ENCODE results near the gene CASP9. TPM values are rescaled to one million over a fixed set of nuclear protein-coding genes. Genes with fewer than 3 reads are reported as not detected.
"Not testable (repeated sequence)": the region's sequence is repeated elsewhere in the genome, so short reads cannot be mapped to it uniquely, and the experiment has no call there.

The CASP9 gene
- total and polyA plus RNA-seq, 2 experiments from 2014 or later = 7.7 to 25.0 TPM

DNA sequence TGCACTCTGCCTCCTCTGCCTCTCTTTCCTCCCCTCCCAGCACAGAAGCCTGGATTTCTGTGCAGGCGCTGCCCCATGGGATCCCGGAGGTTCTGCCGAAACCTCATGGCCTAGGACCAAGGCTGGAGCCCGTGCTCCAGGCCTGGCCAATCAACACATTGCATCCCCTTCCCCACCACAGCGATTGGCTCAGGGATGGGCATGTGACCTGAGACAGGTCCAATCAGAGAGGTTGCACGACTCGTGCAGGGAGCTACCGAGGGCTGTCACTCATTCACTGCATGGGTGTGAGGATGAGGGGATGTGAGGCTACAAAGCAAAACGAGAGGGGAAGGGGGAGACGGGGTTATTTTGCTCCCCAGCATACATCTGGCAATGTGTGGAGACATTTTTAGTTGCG, 51.4 kb downstream of the CASP9 start:
- H2AFZ ChIP-seq = no peak overlapping the region
- no peak overlapping the region for H3K27ac Mint-ChIP-seq
- H3K4me3 ChIP-seq = no peak overlapping the region
- H3K27me3 ChIP-seq (ENCODE audit: insufficient read depth) = no peaks in the 10 kb centered on the region
- ATAC-seq (peak; percentile 62), DNase-seq (ENCODE audit: low spot score) (no peak)
- no peaks in the 10 kb centered on the region for H3K4me1 ChIP-seq (ENCODE audit: insufficient read depth)
- H4K20me1 ChIP-seq (replicated peaks; ENCODE audit: insufficient read depth) = no peaks in the 10 kb centered on the region
- H3K27ac ChIP-seq (ENCODE audit: low read depth) = no peak overlapping the region
- no peak overlapping the region for H3K4me3 Mint-ChIP-seq
- no peaks in the 10 kb centered on the region for H3K4me1 Mint-ChIP-seq
- TF ChIP-seq, protein P1, sequence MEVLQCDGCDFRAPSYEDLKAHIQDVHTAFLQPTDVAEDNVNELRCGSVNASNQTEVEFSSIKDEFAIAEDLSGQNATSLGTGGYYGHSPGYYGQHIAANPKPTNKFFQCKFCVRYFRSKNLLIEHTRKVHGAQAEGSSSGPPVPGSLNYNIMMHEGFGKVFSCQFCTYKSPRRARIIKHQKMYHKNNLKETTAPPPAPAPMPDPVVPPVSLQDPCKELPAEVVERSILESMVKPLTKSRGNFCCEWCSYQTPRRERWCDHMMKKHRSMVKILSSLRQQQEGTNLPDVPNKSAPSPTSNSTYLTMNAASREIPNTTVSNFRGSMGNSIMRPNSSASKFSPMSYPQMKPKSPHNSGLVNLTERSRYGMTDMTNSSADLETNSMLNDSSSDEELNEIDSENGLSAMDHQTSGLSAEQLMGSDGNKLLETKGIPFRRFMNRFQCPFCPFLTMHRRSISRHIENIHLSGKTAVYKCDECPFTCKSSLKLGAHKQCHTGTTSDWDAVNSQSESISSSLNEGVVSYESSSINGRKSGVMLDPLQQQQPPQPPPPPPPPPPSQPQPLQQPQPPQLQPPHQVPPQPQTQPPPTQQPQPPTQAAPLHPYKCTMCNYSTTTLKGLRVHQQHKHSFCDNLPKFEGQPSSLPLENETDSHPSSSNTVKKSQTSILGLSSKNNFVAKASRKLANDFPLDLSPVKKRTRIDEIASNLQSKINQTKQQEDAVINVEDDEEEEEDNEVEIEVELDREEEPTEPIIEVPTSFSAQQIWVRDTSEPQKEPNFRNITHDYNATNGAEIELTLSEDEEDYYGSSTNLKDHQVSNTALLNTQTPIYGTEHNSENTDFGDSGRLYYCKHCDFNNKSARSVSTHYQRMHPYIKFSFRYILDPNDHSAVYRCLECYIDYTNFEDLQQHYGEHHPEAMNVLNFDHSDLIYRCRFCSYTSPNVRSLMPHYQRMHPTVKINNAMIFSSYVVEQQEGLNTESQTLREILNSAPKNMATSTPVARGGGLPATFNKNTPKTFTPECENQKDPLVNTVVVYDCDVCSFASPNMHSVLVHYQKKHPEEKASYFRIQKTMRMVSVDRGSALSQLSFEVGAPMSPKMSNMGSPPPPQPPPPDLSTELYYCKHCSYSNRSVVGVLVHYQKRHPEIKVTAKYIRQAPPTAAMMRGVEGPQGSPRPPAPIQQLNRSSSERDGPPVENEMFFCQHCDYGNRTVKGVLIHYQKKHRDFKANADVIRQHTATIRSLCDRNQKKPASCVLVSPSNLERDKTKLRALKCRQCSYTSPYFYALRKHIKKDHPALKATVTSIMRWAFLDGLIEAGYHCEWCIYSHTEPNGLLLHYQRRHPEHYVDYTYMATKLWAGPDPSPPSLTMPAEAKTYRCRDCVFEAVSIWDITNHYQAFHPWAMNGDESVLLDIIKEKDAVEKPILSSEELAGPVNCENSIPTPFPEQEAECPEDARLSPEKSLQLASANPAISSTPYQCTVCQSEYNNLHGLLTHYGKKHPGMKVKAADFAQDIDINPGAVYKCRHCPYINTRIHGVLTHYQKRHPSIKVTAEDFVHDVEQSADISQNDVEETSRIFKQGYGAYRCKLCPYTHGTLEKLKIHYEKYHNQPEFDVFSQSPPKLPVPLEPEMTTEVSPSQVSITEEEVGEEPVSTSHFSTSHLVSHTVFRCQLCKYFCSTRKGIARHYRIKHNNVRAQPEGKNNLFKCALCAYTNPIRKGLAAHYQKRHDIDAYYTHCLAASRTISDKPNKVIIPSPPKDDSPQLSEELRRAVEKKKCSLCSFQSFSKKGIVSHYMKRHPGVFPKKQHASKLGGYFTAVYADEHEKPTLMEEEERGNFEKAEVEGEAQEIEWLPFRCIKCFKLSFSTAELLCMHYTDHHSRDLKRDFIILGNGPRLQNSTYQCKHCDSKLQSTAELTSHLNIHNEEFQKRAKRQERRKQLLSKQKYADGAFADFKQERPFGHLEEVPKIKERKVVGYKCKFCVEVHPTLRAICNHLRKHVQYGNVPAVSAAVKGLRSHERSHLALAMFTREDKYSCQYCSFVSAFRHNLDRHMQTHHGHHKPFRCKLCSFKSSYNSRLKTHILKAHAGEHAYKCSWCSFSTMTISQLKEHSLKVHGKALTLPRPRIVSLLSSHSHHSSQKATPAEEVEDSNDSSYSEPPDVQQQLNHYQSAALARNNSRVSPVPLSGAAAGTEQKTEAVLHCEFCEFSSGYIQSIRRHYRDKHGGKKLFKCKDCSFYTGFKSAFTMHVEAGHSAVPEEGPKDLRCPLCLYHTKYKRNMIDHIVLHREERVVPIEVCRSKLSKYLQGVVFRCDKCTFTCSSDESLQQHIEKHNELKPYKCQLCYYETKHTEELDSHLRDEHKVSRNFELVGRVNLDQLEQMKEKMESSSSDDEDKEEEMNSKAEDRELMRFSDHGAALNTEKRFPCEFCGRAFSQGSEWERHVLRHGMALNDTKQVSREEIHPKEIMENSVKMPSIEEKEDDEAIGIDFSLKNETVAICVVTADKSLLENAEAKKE (CRISPR knock-in tag; IDR thresholded peaks at IDR 0.05) = no peak
- H3K4me2 ChIP-seq = no peak overlapping the region
- no peaks in the 10 kb centered on the region for H3K9me3 Mint-ChIP-seq
- no peaks in the 10 kb centered on the region for H3K36me3 ChIP-seq (ENCODE audit: insufficient read depth)
- H3F3A ChIP-seq (replicated peaks; ENCODE audit: low read depth) = no peaks in the 10 kb centered on the region
- no peaks in the 10 kb centered on the region for H3K27me3 Mint-ChIP-seq (ENCODE audit: insufficient read depth, low read depth, poor library complexity)
- H3K9me2 ChIP-seq (ENCODE audit: insufficient read depth) = no peaks in the 10 kb centered on the region
- no peaks in the 10 kb centered on the region for H3K79me2 ChIP-seq (replicated peaks; ENCODE audit: insufficient read depth)
- no peaks in the 10 kb centered on the region for H3K36me3 Mint-ChIP-seq (ENCODE audit: low read depth)

- H3K79me2 ChIP-seq (replicated peaks; ENCODE audit: insufficient read depth); H3K4me3 ChIP-seq; ATAC-seq; H3K9me3 Mint-ChIP-seq; H3K27me3 ChIP-seq (ENCODE audit: insufficient read depth); H3K4me2 ChIP-seq; H4K20me1 ChIP-seq (replicated peaks; ENCODE audit: insufficient read depth); H3K4me3 Mint-ChIP-seq; H3K36me3 ChIP-seq (ENCODE audit: insufficient read depth); H3K4me1 Mint-ChIP-seq; H3K27ac ChIP-seq (ENCODE audit: low read depth); H3K27me3 Mint-ChIP-seq (ENCODE audit: insufficient read depth, low read depth, poor library complexity); DNase-seq (ENCODE audit: low spot score); H2AFZ ChIP-seq; H3K4me1 ChIP-seq (ENCODE audit: insufficient read depth); H3K9me2 ChIP-seq (ENCODE audit: insufficient read depth); H3K36me3 Mint-ChIP-seq (ENCODE audit: low read depth); H3K27ac Mint-ChIP-seq; H3F3A ChIP-seq (replicated peaks; ENCODE audit: low read depth): not testable (repeated sequence)
Measured at GRCh38 chr1:15471723-15472122, 52.3 kb downstream of the CASP9 start.

DNA sequence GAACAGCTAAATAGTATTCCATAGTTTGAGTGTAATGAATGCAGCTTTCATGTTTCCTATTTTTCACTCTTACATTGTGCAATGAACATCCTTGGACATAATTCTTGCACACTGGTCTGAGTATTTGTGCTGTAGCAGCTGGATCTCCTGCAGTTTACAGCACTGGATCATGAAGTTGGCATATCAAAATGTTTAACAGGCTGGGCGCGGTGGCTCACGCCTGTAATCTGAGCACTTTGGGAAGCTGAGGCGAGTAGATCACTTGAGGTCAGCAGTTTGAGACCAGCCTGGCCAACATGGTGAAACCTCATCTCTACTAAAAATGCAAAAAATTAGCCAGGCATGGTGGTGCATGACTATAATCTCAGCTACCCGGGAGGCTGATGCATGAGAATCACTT, 52.9 kb downstream of the CASP9 start:
- not testable (repeated sequence) for H3K27ac Mint-ChIP-seq; DNase-seq (ENCODE audit: low spot score); ATAC-seq; H3K36me3 ChIP-seq (ENCODE audit: insufficient read depth); H3F3A ChIP-seq (replicated peaks; ENCODE audit: low read depth); H3K79me2 ChIP-seq (replicated peaks; ENCODE audit: insufficient read depth); H3K9me3 Mint-ChIP-seq; H3K27me3 ChIP-seq (ENCODE audit: insufficient read depth); H3K4me3 ChIP-seq; H3K4me1 ChIP-seq (ENCODE audit: insufficient read depth); H3K27ac ChIP-seq (ENCODE audit: low read depth); H3K4me1 Mint-ChIP-seq; H3K4me2 ChIP-seq; H2AFZ ChIP-seq; H3K4me3 Mint-ChIP-seq; H3K27me3 Mint-ChIP-seq (ENCODE audit: insufficient read depth, low read depth, poor library complexity); H3K36me3 Mint-ChIP-seq (ENCODE audit: low read depth); H4K20me1 ChIP-seq (replicated peaks; ENCODE audit: insufficient read depth); H3K9me2 ChIP-seq (ENCODE audit: insufficient read depth)

GRCh38 chr1:15469821-15470448, 54.1 kb downstream of the CASP9 start:
- not testable (repeated sequence) for H3K27me3 Mint-ChIP-seq (ENCODE audit: insufficient read depth, low read depth, poor library complexity); H3K36me3 Mint-ChIP-seq (ENCODE audit: low read depth); DNase-seq (ENCODE audit: low spot score); H3K27ac Mint-ChIP-seq; ATAC-seq; H3K4me2 ChIP-seq; H3F3A ChIP-seq (replicated peaks; ENCODE audit: low read depth); H3K27ac ChIP-seq (ENCODE audit: low read depth); H3K4me1 ChIP-seq (ENCODE audit: insufficient read depth); H3K27me3 ChIP-seq (ENCODE audit: insufficient read depth); H3K4me3 Mint-ChIP-seq; H3K79me2 ChIP-seq (replicated peaks; ENCODE audit: insufficient read depth); H2AFZ ChIP-seq; H3K9me3 Mint-ChIP-seq; H3K9me2 ChIP-seq (ENCODE audit: insufficient read depth); H3K4me1 Mint-ChIP-seq; H3K4me3 ChIP-seq; H4K20me1 ChIP-seq (replicated peaks; ENCODE audit: insufficient read depth); H3K36me3 ChIP-seq (ENCODE audit: insufficient read depth)
